HEK293 (cell line): ENCODE data around the gene FBXO42.

Experiments used
- CTCF ChIA-PET: fragments of 350-600 bp; formaldehyde crosslinking; extraction: SDS; loops from one replicate; lab custom pipeline; 2021; ENCODE audit warnings: antibody characterized with exemption; lab: Yijun Ruan, JAX
- POLR2A ChIA-PET: fragments of 300-600 bp; formaldehyde crosslinking; extraction: SDS; loops from one replicate; lab custom pipeline; 2020; ENCODE audit warnings: antibody characterized with exemption, inconsistent platforms; lab: Yijun Ruan, JAX
- H3K27ac ChIP-seq: fragments of 200-500 bp; sonication (Bioruptor generic); 2 replicates; pipeline ENCODE4 v1.5.1; 2014; ENCODE audit warnings: low read depth, low read length, control low read depth, inconsistent platforms; ENCODE audit errors: extremely low read depth
- H3K36me3 ChIP-seq, 2 experiments: fragments of 200-500 bp in 1 of 2; sonication (Bioruptor generic) in 1 of 2; 1 replicate in 1 of 2; 2 replicates in 1 of 2; pipeline ENCODE4 v1.5.1; 2014 to 2017; ENCODE audit warnings: inconsistent platforms in 2 of 2, low read length in 2 of 2; ENCODE audit not compliant: control insufficient read depth in 2 of 2, insufficient read depth in 1 of 2
- H3K4me1 ChIP-seq: fragments of 200-500 bp; sonication (Bioruptor generic); 2 replicates; pipeline ENCODE4 v1.5.1; 2014; ENCODE audit warnings: mild to moderate bottlenecking, low read length, inconsistent platforms; ENCODE audit not compliant: control insufficient read depth, insufficient read depth
- H3K4me3 ChIP-seq: 2 replicates; pipeline ENCODE4 v1.5.1; 2011; ENCODE audit warnings: low read depth, mild to moderate bottlenecking, control low read depth, low read length, moderate library complexity
- H3K9me3 ChIP-seq: fragments of 200-500 bp; sonication (Bioruptor generic); 2 replicates; pipeline ENCODE4 v1.5.1; 2014; ENCODE audit warnings: low read depth, low read length, inconsistent platforms; ENCODE audit not compliant: control insufficient read depth, insufficient read depth
- ATF2 ChIP-seq: fragments of 450-650 bp; formaldehyde crosslinking; IDR thresholded peaks from 2 replicates; pipeline ENCODE4 v1.5.1; 2016; ENCODE audit warnings: missing biosample characterization, missing genetic modification characterization, low read depth
- GLIS2 ChIP-seq: fragments of 450-650 bp; formaldehyde crosslinking; IDR thresholded peaks from 2 replicates; pipeline ENCODE4 v1.5.1; 2016; ENCODE audit warnings: missing biosample characterization, missing genetic modification characterization
- KLF16 ChIP-seq: fragments of 450-650 bp; formaldehyde crosslinking; IDR thresholded peaks from 2 replicates; pipeline ENCODE4 v1.5.1; 2017; ENCODE audit warnings: missing biosample characterization, missing genetic modification characterization
- PRDM10 ChIP-seq: fragments of 450-650 bp; formaldehyde crosslinking; IDR thresholded peaks from 2 replicates; pipeline ENCODE4 v1.5.1; 2016; ENCODE audit warnings: missing biosample characterization, missing genetic modification characterization
- SP2 ChIP-seq: fragments of 450-650 bp; formaldehyde crosslinking; IDR thresholded peaks from 2 replicates; pipeline ENCODE4 v1.5.1; 2016; ENCODE audit warnings: missing biosample characterization, missing genetic modification characterization
- ZBTB44 ChIP-seq: fragments of 450-650 bp; IDR thresholded peaks from 2 replicates; pipeline ENCODE4 v1.5.1; 2018; ENCODE audit warnings: missing biosample characterization, mild to moderate bottlenecking, missing genetic modification characterization
- ZFP3 ChIP-seq: fragments of 450-650 bp; formaldehyde crosslinking; IDR thresholded peaks from 2 replicates; pipeline ENCODE4 v1.5.1; 2016; ENCODE audit warnings: low read depth, missing biosample characterization, missing genetic modification characterization
- ZNF10 ChIP-seq: fragments of 450-650 bp; formaldehyde crosslinking; IDR thresholded peaks from 2 replicates; pipeline ENCODE4 v1.5.1; 2017; ENCODE audit warnings: missing biosample characterization, missing genetic modification characterization
- ZNF121 ChIP-seq: fragments of 450-650 bp; formaldehyde crosslinking; IDR thresholded peaks from 2 replicates; pipeline ENCODE4 v1.5.1; 2016; ENCODE audit warnings: missing biosample characterization, missing genetic modification characterization
- ZNF175 ChIP-seq: fragments of 450-650 bp; formaldehyde crosslinking; IDR thresholded peaks from 2 replicates; pipeline ENCODE4 v1.5.1; 2016; ENCODE audit warnings: missing biosample characterization, missing genetic modification characterization
- ZNF184 ChIP-seq: fragments of 450-650 bp; IDR thresholded peaks from 2 replicates; pipeline ENCODE4 v1.5.1; 2018; ENCODE audit warnings: missing biosample characterization, mild to moderate bottlenecking, missing genetic modification characterization
- ZNF2 ChIP-seq: fragments of 450-650 bp; formaldehyde crosslinking; IDR thresholded peaks from 2 replicates; pipeline ENCODE4 v1.5.1; 2016; ENCODE audit warnings: missing biosample characterization, missing genetic modification characterization
- ZNF335 ChIP-seq: fragments of 450-650 bp; formaldehyde crosslinking; conservative IDR thresholded peaks from 2 replicates; pipeline ENCODE4 v1.5.1; 2016; ENCODE audit warnings: missing biosample characterization, missing genetic modification characterization
- ZNF354C ChIP-seq: fragments of 450-650 bp; formaldehyde crosslinking; IDR thresholded peaks from 2 replicates; pipeline ENCODE4 v1.5.1; 2016; ENCODE audit warnings: missing biosample characterization, missing genetic modification characterization, low read depth, borderline replicate concordance
- ZNF391 ChIP-seq: fragments of 450-650 bp; formaldehyde crosslinking; IDR thresholded peaks from 2 replicates; pipeline ENCODE4 v1.5.1; 2016; ENCODE audit warnings: low read depth, missing biosample characterization, missing genetic modification characterization, borderline replicate concordance
- ZNF560 ChIP-seq: fragments of 450-650 bp; formaldehyde crosslinking; IDR thresholded peaks from 2 replicates; pipeline ENCODE4 v1.5.1; 2017; ENCODE audit warnings: missing biosample characterization, missing genetic modification characterization, borderline replicate concordance
- ZNF580 ChIP-seq: fragments of 450-650 bp; formaldehyde crosslinking; IDR thresholded peaks from 2 replicates; pipeline ENCODE4 v1.5.1; 2016; ENCODE audit warnings: missing biosample characterization, missing genetic modification characterization
- ZNF639 ChIP-seq: fragments of 450-650 bp; formaldehyde crosslinking; IDR thresholded peaks from 2 replicates; pipeline ENCODE4 v1.5.1; 2016; ENCODE audit warnings: missing biosample characterization, missing genetic modification characterization
- ZNF654 ChIP-seq: fragments of 450-650 bp; formaldehyde crosslinking; IDR thresholded peaks from 2 replicates; pipeline ENCODE4 v1.5.1; 2016; ENCODE audit warnings: low read depth, missing biosample characterization, missing genetic modification characterization
- ZNF677 ChIP-seq: fragments of 450-650 bp; IDR thresholded peaks from 2 replicates; pipeline ENCODE4 v1.5.0; 2018; ENCODE audit warnings: missing biosample characterization, mild to moderate bottlenecking, missing genetic modification characterization, moderate library complexity
- ZNF843 ChIP-seq: fragments of 450-650 bp; formaldehyde crosslinking; IDR thresholded peaks from 2 replicates; pipeline ENCODE4 v1.5.1; 2016; ENCODE audit warnings: missing biosample characterization, missing genetic modification characterization

Gene FBXO42

GRCh38 chr1:16298653-16299052 lies 53.6 kb downstream of the FBXO42 start:
- Histone ChIP-seq H3K4me1 (no peaks in the 10 kb centered on the region), H3K4me3 (no peak overlapping the region), H3K9me3 (no peaks in the 10 kb centered on the region), H3K36me3 (peaks cover 12 to 58% of the 10 kb centered on the region in 2 experiments; a peak in 2 of 3 replicates), H3K27ac (no peak overlapping the region)
- CTCF ChIA-PET = no interaction called here
- POLR2A ChIA-PET = interaction anchor here (1.0 kb wide), 1 partner anchor 64 kb away, joined by 4 read pairs; no protein-coding TSS in a partner anchor
- TF ChIP-seq ZNF335 (tag by site-specific recombination) (no peak), ZNF354C (tag by site-specific recombination) (no peak), ZNF639 (no peak), ZNF2 (tag by site-specific recombination) (no peak), ZNF560 (tag by site-specific recombination) (no peak), ZNF184 (tag by site-specific recombination) (no peak), ZNF654 (no peak), ATF2 (tag by site-specific recombination) (no peak), ZNF580 (tag by site-specific recombination) (no peak), SP2 (tag by site-specific recombination) (no peak), PRDM10 (tag by site-specific recombination) (no peak), ZNF391 (tag by site-specific recombination) (no peak), ZBTB44 (tag by site-specific recombination) (no peak), KLF16 (no peak), ZNF10 (tag by site-specific recombination) (no peak), ZNF843 (no peak), ZNF175 (no peak), GLIS2 (tag by site-specific recombination) (no peak)
- TF ChIP-seq, all 188 proteins: peak for 0

- POLR2A ChIA-PET = no interaction called here
- Histone ChIP-seq H3K36me3 (peaks cover 8 to 57% of the 10 kb centered on the region in 2 experiments; a peak in 2 of 3 replicates), H3K4me1 (no peaks in the 10 kb centered on the region), H3K9me3 (no peaks in the 10 kb centered on the region), H3K4me3 (no peak overlapping the region), H3K27ac (no peak overlapping the region)
- CTCF ChIA-PET = no interaction called here
- TF ChIP-seq ZNF184 (tag by site-specific recombination) (no peak), ZNF677 (tag by site-specific recombination) (0 out of 2 replicates have a peak, but pooled peaks have one; percentile 14), ZNF121 (tag by site-specific recombination) (no peak), ATF2 (tag by site-specific recombination) (no peak), ZFP3 (tag by site-specific recombination) (no peak)
Observed at GRCh38 chr1:16296643-16297042, 55.6 kb downstream of the FBXO42 start.
